ENCODE measurements around the gene CXCR2.
"Not testable (repeated sequence)": the region's sequence is repeated elsewhere in the genome, so short reads cannot be mapped to it uniquely, and the experiment has no call there.

The CXCR2 gene

GRCh38 chr2:218130822-218131221 is 5.0 kb downstream of the CXCR2 start:
- DNase-seq: no peak

GRCh38 chr2:218137514-218137913 is 11.7 kb downstream of the CXCR2 start:
- no peak for DNase-seq

GRCh38 chr2:218138047-218138446 is 12.2 kb downstream of the CXCR2 start:
- DNase-seq: no peak

GRCh38 chr2:218145124-218145523 is 19.3 kb downstream of the CXCR2 start:
- DNase-seq: no peak

GRCh38 chr2:218146056-218146455 is 20.2 kb downstream of the CXCR2 start:
- DNase-seq: no peak

DNA sequence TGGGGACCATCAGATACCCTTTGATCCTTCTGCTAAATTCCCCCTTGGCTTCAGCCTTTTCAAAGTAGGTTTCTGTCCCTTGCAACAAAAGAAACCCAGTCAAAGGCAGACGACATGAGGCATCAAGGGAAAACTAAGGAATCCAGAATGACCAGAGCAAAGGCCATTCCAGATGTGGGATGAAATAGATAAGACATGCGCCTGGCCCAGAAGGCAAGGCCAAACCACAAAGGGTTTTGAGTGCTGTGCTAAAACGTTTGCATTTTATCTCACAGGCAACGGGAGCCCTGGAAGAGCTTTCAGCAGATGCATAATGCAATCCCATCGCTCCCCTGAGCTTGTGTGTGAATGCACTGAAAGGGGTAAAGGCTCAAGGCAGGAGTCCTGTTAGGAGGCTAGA is 23.3 kb downstream of the CXCR2 start:
- DNase-seq: no peak

GRCh38 chr2:218149848-218150440 is 24.1 kb downstream of the CXCR2 start:
- DNase-seq: no peak

- DNase-seq: no peak
Measured at GRCh38 chr2:218152172-218152571, 26.3 kb downstream of the CXCR2 start.

- DNase-seq: no peak
Measured at GRCh38 chr2:218152777-218153176, 26.9 kb downstream of the CXCR2 start.

DNA sequence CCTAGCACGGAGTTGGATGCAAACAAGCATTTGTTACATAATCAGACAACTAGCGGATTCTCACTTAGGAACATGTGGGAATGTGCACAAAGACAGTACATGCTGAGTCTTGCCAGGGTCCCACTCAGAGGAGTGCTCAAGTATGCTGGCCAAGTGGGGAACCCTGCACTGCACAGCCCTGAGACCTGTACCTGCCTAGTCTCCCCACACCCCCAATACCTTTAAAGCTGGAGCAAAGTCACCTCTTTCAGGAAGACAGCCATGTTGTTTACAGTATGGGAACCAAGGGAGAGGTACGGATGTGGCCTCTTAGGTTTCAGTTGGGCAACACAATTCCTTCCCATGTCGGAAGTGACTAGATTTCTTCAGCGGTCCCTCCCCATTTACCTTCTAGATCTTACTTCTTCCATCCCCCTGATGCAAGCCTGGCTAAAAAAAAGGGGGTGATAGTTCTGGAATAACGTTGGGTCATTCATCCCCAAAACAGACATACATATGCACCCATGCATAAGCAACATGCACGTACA is 30.2 kb downstream of the CXCR2 start:
- no peak for DNase-seq

DNA sequence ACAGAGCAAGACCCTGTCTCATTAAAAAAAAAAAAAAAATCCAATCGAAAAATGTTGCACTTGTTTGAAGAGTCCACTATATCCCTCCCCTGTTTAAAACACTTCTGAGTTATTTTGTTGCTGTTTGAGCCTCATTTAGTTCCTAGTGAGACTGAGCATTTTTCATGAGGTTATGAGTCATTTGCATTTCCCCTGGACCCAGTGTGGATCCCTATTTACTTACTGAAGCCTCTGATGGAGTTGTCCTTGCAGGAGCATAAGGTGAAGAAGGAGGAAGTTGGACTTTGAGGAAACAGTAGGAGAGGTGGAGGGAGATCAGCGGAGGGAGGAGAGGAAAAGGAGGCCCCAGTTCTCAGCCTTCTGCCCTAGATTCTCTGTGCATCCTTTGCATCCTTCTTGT is 35.8 kb downstream of the CXCR2 start:
- no peak for DNase-seq

DNA sequence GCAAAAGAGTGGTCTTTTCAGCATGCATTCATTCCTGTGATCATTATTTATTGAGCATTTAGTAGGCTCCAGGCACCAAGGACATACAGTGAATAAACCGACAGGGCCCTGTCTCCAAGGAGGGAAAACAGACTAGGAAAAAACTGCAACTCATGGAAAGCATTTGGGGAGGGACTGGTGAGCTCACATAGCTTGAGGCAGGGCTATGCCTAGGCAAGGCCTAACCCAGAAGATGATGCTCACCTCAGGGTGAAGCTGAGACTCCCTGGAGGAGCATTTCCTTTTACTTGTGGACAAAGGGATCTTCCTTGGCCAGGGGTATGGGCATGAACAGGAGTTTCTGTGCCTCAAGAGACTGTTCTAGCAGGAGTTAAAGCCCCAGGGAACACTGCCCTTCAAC is 37.0 kb downstream of the CXCR2 start:
- no peak for DNase-seq

DNA sequence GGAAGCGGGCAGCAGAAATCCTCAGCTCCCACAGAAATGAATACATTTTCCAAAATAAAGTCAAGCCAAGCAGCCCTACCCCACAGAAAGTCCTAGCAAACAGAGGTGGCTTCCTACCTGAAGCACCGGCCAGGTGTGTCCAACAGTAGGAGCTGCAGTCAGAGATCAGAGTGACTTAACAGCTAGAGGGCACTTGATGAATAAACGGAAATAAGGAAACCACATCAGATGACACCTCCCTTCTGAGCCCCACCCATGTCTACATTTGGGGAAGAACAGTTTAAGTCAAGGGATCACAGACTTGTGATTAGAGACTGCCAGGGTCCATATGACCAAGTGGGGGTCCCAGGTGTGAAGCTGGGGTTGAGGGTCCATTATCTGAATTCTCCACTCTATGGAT is 41.0 kb downstream of the CXCR2 start, which contains the start of gene CXCR1:
Gene CXCR1, minus strand, starts transcription at position 172 of the 400 bp plus-strand sequence. CDS start 1,751 bp downstream, outside the sequence.
- no peak for DNase-seq

DNA sequence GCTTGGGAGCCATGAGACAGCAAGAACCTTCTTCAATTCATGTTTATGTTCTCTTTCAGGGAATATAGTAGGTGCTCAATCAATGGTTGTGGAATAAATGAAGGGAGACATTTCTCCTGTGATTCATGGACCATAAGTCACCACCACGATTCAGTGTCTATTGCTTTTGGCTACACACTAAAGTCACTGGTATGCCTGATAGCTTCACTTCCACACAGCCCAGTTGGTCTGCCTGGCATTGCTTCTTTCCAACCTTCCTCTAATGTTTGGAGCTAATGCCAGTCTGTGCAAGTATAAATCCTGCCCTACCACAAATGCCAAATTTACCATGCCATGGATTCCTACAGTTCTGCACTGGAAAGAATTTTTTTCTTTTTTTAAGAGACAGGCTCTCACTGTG is 42.2 kb downstream of the CXCR2 start:
- DNase-seq: no peak

GRCh38 chr2:218168635-218169462 is 43.0 kb downstream of the CXCR2 start:
- DNase-seq: no peak

DNA sequence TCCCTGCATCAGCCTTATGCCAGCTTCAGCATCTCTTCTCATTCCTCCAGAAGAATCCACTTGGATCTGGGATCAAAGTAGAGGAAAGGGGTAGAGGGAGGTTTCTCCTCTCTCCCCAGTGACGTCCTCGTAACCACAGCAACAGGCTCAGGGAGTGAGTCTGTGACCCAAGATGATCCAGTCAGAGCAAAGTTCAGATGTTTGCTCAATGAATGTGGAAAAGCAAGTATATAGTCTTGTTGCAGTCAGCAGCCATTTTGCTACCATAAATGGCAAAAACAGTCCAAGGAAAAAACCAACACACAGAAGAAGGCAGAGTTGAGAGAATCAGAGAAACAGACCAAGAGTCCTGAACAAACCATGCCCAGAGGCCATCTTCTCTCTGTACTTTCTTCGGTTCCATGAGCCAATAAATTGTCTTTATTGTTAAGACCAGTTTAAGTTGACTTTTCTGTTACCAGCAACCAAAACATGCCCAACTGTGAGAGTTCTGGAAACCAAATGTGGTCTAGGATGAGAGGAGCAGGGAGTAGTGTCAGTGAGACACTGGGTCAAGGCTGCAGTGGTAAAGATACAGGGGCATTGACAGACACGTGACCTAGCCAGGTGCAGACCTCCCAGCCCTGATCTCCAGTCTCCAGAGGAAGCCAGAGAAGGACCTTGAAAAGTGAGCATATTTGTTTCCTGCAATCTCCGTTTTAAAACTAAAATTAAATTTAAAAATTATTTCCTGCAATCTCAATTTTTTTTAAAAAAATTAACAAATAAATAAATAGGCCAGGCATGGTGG is 44.1 kb downstream of the CXCR2 start:
- DNase-seq: no peak

DNA sequence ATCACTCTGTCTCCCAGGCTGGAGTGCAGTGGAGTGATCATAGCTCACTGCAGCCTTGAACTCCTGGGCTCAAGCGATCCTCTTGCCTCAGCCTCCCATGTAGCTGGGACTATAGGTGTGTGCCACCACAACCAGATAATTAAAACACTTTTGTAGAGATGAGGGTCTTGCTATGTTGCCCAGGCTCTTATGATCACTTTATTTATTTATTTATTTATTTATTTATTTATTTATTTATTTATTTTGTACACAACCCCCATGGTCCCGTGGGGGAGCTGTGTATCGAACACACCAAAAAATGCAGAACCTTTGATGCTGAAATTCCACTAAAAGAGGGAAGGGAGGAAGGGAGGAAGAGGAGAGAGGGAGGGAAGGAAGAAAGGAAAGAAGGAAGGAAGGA is 45.9 kb downstream of the CXCR2 start:
- DNase-seq: not testable (repeated sequence)

DNA sequence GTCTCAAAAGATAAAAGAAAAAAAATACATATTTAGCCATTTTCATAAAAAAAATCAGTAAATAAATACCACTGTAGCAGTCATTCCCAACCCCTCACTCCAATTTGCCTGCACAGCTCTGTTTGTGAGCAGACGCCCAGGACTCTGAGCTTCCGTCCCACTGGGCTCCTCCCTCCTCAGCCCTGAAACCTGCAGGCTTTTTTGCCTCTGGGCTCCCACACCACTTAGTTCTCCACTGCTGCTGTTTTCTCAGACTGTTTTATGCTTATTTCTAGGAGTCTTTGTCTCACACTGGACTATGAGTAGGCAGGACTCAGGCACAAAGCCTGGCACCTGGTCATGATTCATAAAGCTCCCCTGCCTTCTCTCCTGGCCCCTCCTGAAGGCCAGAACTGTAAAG is 47.0 kb downstream of the CXCR2 start:
- DNase-seq: no peak

DNA sequence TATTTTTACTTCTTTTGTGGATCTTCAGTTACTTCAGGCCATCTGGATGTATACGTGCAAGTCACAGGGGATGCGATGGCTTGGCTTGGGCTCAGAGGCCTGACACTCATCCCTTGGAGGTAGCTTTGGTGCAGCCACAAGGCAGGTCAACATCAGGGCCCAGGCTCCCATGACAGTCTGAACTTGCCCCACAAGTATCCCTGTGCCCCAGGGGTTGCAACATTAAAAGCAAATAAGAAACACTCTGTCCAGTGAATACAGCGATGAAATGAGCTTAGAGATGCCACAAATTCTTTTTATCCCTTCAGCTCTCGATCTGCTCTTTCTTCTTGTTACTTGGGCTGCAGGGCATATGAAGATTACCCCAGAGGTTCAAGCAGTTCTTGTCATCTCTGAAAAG is 54.0 kb downstream of the CXCR2 start:
- no peak for DNase-seq

DNA sequence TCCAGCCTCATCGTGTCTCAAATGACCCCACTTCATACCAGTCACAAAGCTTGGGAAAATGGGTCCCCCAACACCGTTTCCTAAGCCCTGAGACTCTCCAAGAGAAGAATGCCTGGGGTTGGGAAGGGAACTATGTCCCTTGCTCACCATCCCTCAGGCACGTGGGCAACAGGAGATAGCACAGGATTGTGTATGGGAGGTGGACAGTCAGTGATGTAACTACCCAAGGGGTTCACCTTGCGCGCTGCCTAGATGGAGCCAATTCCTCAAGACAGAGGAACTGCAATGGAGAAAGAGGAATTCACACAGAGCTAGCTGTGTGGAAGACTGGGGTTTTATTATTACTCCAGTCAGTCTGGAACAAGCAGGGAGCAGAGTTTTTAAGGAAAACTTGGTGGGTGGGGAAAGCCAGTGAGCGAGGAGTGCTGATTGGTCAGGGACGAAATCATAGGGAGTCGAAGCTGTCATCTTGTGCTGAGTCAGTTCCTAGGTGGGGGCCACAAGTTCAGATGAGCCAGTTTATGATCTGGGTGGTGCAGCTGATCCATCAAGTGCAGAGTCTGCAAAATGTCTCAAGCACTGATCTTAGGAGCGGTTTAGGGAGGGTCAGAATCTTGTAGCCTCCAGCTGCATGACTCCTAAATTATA is 54.8 kb downstream of the CXCR2 start:
- no peak for DNase-seq

DNA sequence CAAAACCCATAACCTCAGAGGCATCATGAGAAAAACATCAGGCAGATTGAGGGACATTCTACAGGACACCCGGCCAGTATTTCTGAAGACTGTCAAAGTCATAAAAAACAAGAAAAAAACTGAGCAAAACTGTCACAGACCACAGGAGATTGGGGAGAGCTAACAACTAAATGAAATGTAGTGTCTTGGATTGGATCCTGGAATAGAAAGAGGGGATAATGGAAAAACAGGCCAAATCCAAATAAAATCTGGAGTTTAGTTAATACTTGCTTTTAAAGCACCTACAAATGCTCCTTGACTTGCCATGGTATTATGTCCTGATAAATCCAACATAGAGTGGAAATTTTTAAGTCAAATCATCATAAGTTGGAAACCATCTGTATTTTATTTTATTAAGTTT is 58.5 kb downstream of the CXCR2 start:
- no peak for DNase-seq

- DNase-seq: peak; percentile 8
Measured at GRCh38 chr2:218186355-218186766, 60.5 kb downstream of the CXCR2 start.
